Thyroid gland (tissue), 4 donors: ENCODE measurements around the gene RCAN1.

Experiments used
- POLR2A ChIP-seq, 2 donors: fragments of 450-650 bp; IDR thresholded peaks; one replicate each; pipeline ENCODE4 v1.6.1; 2017; ENCODE audit warnings: antibody characterized with exemption in 2 of 2, mild to moderate bottlenecking in 2 of 2, moderate library complexity in 1 of 2
- TF ChIP-seq, protein P1 (sequence below), 6 experiments: fragments of 200-600 bp in 3 of 6; fragments of 450-650 bp in 3 of 6; sonication (generic) in 3 of 6; IDR thresholded peaks; one replicate each; pipeline ENCODE4 v1.5.1; 2016 to 2019; ENCODE audit warnings: antibody characterized with exemption in 6 of 6, mild to moderate bottlenecking in 2 of 6, inconsistent platforms in 1 of 6, moderate library complexity in 1 of 6

DNA sequence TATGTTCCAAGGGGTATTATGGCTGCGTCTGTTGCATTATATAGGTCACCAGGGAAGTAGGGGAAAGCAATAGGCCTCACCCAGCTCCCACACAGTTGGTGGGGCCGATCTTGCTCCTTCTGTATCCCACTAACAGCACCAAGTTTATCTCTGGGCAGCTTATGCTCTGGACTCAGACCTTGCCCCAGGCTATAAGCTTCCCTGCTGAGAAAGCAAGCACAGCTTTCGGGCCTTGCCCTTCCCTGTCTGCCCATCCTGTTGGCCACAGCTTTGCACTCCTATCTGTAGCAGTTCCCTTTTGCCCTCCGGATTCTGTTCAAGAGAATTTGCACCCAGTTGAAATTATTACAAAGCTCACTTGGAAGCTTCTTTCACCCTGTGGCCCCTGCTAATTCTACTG is 115.8 kb downstream of the RCAN1 start:
- TF ChIP-seq, protein P1, sequence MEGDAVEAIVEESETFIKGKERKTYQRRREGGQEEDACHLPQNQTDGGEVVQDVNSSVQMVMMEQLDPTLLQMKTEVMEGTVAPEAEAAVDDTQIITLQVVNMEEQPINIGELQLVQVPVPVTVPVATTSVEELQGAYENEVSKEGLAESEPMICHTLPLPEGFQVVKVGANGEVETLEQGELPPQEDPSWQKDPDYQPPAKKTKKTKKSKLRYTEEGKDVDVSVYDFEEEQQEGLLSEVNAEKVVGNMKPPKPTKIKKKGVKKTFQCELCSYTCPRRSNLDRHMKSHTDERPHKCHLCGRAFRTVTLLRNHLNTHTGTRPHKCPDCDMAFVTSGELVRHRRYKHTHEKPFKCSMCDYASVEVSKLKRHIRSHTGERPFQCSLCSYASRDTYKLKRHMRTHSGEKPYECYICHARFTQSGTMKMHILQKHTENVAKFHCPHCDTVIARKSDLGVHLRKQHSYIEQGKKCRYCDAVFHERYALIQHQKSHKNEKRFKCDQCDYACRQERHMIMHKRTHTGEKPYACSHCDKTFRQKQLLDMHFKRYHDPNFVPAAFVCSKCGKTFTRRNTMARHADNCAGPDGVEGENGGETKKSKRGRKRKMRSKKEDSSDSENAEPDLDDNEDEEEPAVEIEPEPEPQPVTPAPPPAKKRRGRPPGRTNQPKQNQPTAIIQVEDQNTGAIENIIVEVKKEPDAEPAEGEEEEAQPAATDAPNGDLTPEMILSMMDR (IDR thresholded peaks at IDR 0.05) = no peak
- no peak for TF ChIP-seq POLR2A (IDR thresholded peaks at IDR 0.05)
